Activated naive CD8-positive, alpha-beta T cell treated with anti-CD3 and anti-CD28 coated beads, Interleukin-2, amount 50 U/mL, for 24 hours (primary cell): ENCODE measurements around the gene CST11.
A peak's percentile ranks its signal among the peaks of the same experiment; 100 is the strongest.
"Not testable (repeated sequence)": the region's sequence is repeated elsewhere in the genome, so short reads cannot be mapped to it uniquely, and the experiment has no call there.

Source experiments
- ATAC-seq: fragments of 150-1000 bp; cut with Tn5 transposase; one replicate; pipeline ENCODE4 v1.10.0; 2021
- DNase-seq: peaks from one replicate; pipeline ENCODE4 v3.0.0; 2021
- H3K27ac Mint-ChIP-seq: one replicate; pipeline ENCODE4 v1.8.0; 2021; ENCODE audit warnings: mild to moderate bottlenecking, mixed read lengths
- H3K27me3 Mint-ChIP-seq: one replicate; pipeline ENCODE4 v1.8.0; 2021; ENCODE audit warnings: mixed read lengths
- H3K36me3 Mint-ChIP-seq: one replicate; pipeline ENCODE4 v1.8.0; 2021; ENCODE audit warnings: low read depth, mixed read lengths
- H3K4me1 Mint-ChIP-seq: one replicate; pipeline ENCODE4 v1.8.0; 2021; ENCODE audit warnings: mixed read lengths
- H3K4me3 Mint-ChIP-seq: one replicate; pipeline ENCODE4 v1.8.0; 2021; ENCODE audit warnings: mild to moderate bottlenecking, moderate library complexity, mixed read lengths
- H3K9me3 Mint-ChIP-seq: one replicate; pipeline ENCODE4 v1.8.0; 2021; ENCODE audit warnings: mixed read lengths

The CST11 gene

DNA sequence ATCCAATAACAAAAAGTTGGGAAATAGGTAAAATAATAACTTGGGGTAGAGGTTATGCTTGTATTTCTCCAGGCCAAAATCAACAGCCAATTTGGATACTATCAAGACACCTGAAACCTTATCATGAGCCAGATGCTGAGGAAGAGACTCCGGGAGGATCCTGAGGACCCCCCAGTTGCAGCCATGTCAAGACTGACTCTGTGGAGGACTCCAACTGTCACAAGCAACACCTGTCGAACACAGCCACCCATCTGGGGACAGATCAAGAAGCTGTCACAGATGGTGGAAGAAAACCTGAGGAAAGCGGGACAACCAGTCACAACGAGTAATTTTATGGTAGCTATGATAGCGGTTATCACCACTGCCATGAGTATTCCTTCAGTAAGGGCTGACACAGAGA lies 19.6 kb upstream of the CST11 start:
- H3K27ac Mint-ChIP-seq, H3K9me3 Mint-ChIP-seq, H3K4me3 Mint-ChIP-seq, H3K36me3 Mint-ChIP-seq, H3K27me3 Mint-ChIP-seq, ATAC-seq, DNase-seq, H3K4me1 Mint-ChIP-seq: not testable (repeated sequence)

DNA sequence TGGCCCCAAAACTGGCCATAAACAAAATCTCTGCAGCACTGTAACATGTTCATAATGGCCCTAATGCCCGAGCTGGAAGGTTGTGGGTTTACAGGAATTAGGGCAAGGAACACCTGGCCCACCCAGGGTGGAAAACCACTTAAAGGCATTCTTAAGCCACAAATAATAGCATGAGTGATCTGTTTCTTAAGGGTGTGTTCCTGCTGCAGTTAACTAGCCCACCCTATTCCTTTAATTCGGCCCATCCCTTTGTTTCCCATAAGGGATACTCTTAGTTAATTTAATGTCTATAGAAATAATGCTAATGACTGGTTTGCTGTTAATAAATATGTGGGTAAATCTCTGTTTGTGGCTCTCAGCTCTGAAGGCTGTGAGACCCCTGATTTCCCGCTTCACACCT lies 14.3 kb upstream of the CST11 start:
- ATAC-seq, H3K36me3 Mint-ChIP-seq, H3K27me3 Mint-ChIP-seq, H3K4me3 Mint-ChIP-seq, H3K4me1 Mint-ChIP-seq, DNase-seq, H3K27ac Mint-ChIP-seq: not testable (repeated sequence)
- peaks cover 20% of the 10 kb centered on the region for H3K9me3 Mint-ChIP-seq

GRCh38 chr20:23461180-23461579 lies 8.5 kb upstream of the CST11 start:
- Mint-ChIP-seq H3K36me3 (no peaks in the 10 kb centered on the region), H3K4me3 (no peak overlapping the region), H3K27ac (no peak overlapping the region), H3K9me3 (peaks cover 8% of the 10 kb centered on the region), H3K4me1 (peaks cover 15% of the 10 kb centered on the region), H3K27me3 (peaks cover 5% of the 10 kb centered on the region)
- no peak for ATAC-seq
- DNase-seq: no peak

DNA sequence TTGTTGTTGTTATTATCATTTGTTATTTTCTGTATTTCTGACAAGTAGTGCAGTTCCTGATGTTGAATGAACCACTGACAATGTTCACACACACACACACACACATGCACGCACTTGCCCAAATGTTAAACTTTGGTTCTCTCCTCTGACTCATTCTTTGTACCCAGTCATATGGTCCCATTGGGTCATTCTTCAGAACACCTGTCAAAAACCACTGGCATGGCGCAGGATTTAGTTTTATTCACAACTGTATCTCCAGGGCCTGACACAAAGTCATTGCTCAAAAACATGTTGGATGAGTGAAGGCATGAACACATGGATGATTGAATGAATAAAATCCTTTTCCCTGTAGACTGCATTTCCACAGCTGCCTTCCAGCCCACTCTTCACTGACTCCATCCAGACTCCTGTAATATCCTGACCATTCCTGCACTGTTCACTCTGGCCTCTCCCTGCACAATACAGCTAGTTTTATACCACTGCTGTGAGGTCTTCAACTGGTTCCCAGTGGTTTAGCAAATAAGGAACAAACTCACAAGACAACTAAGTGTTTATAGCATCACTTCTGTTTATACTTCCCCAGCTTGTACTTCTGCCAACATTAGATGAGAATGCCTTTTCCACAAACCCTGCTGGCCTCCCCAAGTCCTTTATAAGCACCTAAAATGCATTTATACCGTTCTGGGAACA lies 6.9 kb upstream of the CST11 start:
- DNase-seq (no peak), ATAC-seq (no peak)
- Mint-ChIP-seq H3K27ac (no peak overlapping the region), H3K9me3 (peaks cover 3% of the 10 kb centered on the region), H3K4me3 (no peak overlapping the region), H3K4me1 (peaks cover 20% of the 10 kb centered on the region), H3K27me3 (no peaks in the 10 kb centered on the region), H3K36me3 (no peaks in the 10 kb centered on the region)

GRCh38 chr20:23456873-23457272 lies 4.2 kb upstream of the CST11 start:
- Mint-ChIP-seq H3K4me3 (no peak overlapping the region), H3K4me1 (peaks cover 20% of the 10 kb centered on the region), H3K27ac (no peak overlapping the region), H3K27me3 (no peaks in the 10 kb centered on the region), H3K9me3 (no peaks in the 10 kb centered on the region), H3K36me3 (no peaks in the 10 kb centered on the region)
- no peak for DNase-seq
- no peak for ATAC-seq

GRCh38 chr20:23456409-23456808 lies 3.7 kb upstream of the CST11 start:
- DNase-seq (no peak), ATAC-seq (no peak)
- no peaks in the 10 kb centered on the region for H3K27me3 Mint-ChIP-seq
- no peak overlapping the region for H3K27ac Mint-ChIP-seq
- peaks cover 20% of the 10 kb centered on the region for H3K4me1 Mint-ChIP-seq
- H3K9me3 Mint-ChIP-seq: no peaks in the 10 kb centered on the region
- H3K4me3 Mint-ChIP-seq: no peak overlapping the region
- H3K36me3 Mint-ChIP-seq: no peaks in the 10 kb centered on the region

GRCh38 chr20:23455639-23456038 lies 3.0 kb upstream of the CST11 start:
- DNase-seq: no peak
- H3K36me3 Mint-ChIP-seq: no peaks in the 10 kb centered on the region
- peaks cover 17% of the 10 kb centered on the region for H3K4me1 Mint-ChIP-seq
- no peak overlapping the region for H3K4me3 Mint-ChIP-seq
- ATAC-seq: no peak
- peaks cover 4% of the 10 kb centered on the region for H3K27me3 Mint-ChIP-seq
- H3K9me3 Mint-ChIP-seq: no peaks in the 10 kb centered on the region
- H3K27ac Mint-ChIP-seq: no peak overlapping the region

DNA sequence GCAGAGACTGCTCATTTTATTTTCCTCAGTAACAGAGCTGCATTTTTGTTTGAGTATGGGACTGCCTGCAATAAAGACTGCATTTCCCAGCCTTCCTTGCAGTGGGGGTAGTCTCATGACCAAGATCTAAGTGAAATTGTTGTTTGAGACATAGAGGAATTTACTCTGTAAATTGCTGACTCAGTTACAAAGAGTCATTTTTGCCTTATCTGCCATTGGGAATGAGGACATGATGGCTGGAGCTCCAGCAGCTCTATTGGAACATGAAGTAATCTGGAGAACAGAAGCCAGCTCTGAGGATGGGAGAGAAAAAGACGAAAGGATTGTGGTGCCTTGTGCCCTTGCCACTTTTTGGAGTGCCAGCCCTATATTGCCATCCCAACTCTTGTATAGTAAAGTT lies 2.1 kb upstream of the CST11 start:
- H3K4me3 Mint-ChIP-seq: no peak overlapping the region
- no peak for ATAC-seq
- DNase-seq: no peak
- H3K9me3 Mint-ChIP-seq: no peaks in the 10 kb centered on the region
- peaks cover 18% of the 10 kb centered on the region for H3K4me1 Mint-ChIP-seq
- H3K36me3 Mint-ChIP-seq: no peaks in the 10 kb centered on the region
- H3K27ac Mint-ChIP-seq: no peak overlapping the region
- H3K27me3 Mint-ChIP-seq: peaks cover 4% of the 10 kb centered on the region

DNA sequence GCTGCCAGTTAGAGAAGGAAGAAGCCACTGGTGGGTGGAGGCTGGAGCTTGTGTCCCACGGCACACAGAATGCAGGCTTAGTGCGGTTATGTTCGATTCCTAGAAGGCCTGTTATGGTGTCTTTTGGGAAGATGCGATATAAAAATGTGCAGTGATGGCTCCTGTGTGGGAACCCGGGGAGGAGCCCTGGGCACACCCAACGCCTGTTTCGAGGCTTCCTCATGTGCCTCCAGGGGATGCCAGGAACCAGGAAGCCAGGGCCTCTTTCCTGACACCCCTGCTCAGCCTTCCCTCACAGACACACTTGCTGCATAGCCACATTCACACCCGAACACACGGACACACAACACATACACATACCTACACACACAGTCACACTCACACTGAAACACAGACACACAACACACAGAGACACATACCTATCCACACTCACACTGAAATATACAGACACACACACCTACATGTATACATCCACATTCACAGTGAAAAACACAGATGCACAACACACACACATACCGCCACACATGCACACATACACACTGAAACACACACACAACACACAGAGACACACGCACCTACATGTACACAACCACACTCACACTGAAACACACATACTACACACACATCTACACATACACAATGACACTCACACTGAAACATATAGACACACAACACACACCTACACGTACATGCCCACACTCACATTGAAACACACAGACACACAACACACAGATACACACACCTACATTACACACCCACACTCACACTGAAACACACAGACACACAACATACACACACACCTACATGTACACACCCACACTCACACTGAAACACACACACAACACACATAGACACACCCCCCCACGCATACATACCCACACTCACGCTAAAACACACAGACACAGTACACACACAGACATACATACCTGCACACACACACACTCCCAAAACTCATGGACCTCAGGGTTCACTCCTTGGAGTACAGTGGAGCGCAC lies 1.2 kb upstream of the CST11 start:
- H3K9me3 Mint-ChIP-seq: no peaks in the 10 kb centered on the region
- no peak for DNase-seq
- no peaks in the 10 kb centered on the region for H3K36me3 Mint-ChIP-seq

GRCh38 chr20:23451956-23452487 lies 654 bp downstream of the CST11 start:
- Mint-ChIP-seq H3K4me1 (peaks cover 23% of the 10 kb centered on the region), H3K27ac (no peak overlapping the region), H3K36me3 (no peaks in the 10 kb centered on the region), H3K9me3 (no peaks in the 10 kb centered on the region), H3K4me3 (no peak overlapping the region), H3K27me3 (peaks cover 4% of the 10 kb centered on the region)
- ATAC-seq (no peak), DNase-seq (no peak)

More for the DNA sequence above, 1.2 kb upstream of the CST11 start:
- H3K4me1 Mint-ChIP-seq: peaks cover 25% of the 10 kb centered on the region
- peaks cover 4% of the 10 kb centered on the region for H3K27me3 Mint-ChIP-seq
- ATAC-seq: no peak
- no peak overlapping the region for H3K27ac Mint-ChIP-seq
- no peak overlapping the region for H3K4me3 Mint-ChIP-seq

DNA sequence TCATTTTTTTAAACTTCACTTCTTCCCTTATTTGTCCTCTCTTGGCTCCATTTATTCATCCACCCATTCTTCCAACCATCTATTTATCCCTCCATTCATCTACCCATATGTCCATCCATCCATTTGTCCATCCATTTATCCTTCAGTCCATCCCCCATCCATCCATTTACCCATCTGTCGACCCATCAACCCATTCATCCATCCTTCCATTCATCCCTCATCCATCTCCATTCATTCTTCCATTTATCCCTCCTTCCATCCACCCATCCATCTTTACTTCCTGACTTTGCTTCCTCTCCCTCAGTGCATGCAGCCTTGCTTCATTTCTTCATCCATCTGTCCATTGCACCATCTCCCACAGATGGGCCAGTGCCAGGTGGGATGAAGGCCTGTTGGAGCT lies 1.8 kb downstream of the CST11 start:
- Mint-ChIP-seq H3K9me3 (no peaks in the 10 kb centered on the region), H3K27me3 (peaks cover 4% of the 10 kb centered on the region), H3K36me3 (no peaks in the 10 kb centered on the region), H3K4me1 (peaks cover 12% of the 10 kb centered on the region), H3K27ac (no peak overlapping the region), H3K4me3 (no peak overlapping the region)
- ATAC-seq (no peak), DNase-seq (no peak)

DNA sequence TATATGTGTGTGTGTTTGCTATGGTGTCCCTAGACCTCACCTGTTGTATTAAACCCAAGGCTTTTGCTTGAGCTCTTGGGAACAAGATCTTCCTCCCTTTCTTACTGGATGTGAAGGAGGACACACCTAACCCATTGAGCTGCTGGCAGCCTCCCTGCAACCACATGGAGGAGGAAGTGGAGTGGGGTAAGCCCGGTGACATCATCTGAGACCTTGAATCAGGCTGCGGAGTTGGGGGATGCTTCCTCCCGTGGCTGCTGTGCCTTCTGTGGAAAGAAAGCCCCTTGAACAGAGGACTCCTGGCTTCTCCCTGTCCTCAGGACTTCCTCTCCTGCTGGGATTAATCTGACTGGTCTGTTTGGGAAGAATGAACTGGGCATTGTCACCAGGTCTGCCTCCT lies 3.3 kb downstream of the CST11 start:
- H3K27me3 Mint-ChIP-seq: peaks cover 4% of the 10 kb centered on the region
- no peaks in the 10 kb centered on the region for H3K9me3 Mint-ChIP-seq
- DNase-seq (no peak), ATAC-seq (no peak)
- no peaks in the 10 kb centered on the region for H3K36me3 Mint-ChIP-seq
- no peak overlapping the region for H3K4me3 Mint-ChIP-seq
- H3K4me1 Mint-ChIP-seq: peaks cover 9% of the 10 kb centered on the region
- H3K27ac Mint-ChIP-seq: no peak overlapping the region

- H3K27ac Mint-ChIP-seq: no peak overlapping the region
- H3K4me3 Mint-ChIP-seq: no peak overlapping the region
- H3K27me3 Mint-ChIP-seq: peaks cover 4% of the 10 kb centered on the region
- no peaks in the 10 kb centered on the region for H3K36me3 Mint-ChIP-seq
- H3K4me1 Mint-ChIP-seq: peaks cover 9% of the 10 kb centered on the region
- no peak for ATAC-seq
- DNase-seq: no peak
- H3K9me3 Mint-ChIP-seq: no peaks in the 10 kb centered on the region
Measured at GRCh38 chr20:23448167-23448566, 4.5 kb downstream of the CST11 start.

DNA sequence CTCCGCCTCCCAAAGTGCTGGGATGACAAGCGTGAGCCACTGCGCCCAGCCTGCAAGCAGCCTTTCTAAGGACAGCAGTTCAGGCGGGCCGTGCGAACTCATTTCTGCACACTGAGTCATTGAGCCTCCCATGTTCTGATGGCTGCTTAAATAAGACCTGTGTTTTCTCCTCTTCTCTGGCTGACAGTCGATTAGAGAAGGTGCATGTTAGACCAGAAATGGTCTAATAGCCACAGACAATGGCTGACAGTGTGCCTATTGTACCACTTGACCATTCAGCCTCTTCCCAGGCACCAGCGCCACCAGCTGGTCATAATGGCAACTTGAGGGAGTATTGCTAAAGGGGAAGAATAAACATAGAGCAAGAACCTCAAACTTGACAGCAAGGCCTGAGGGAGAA lies 6.2 kb downstream of the CST11 start:
- Mint-ChIP-seq H3K4me3 (no peak overlapping the region), H3K27ac (no peak overlapping the region), H3K9me3 (no peaks in the 10 kb centered on the region), H3K4me1 (peaks cover 9% of the 10 kb centered on the region), H3K27me3 (peaks cover 4% of the 10 kb centered on the region), H3K36me3 (no peaks in the 10 kb centered on the region)
- ATAC-seq: no peak
- peak; percentile 49 for DNase-seq
